Epithelial cell of esophagus (primary cell): Measurements from ENCODE around the gene ZFAND2B.

Experiments used
- DNase-seq: peaks from one replicate; pipeline ENCODE4 v3.0.0; 2010; ENCODE audit warnings: low read depth
- H3K4me3 ChIP-seq: 2 replicates; pipeline ENCODE4 v1.5.1; 2011; ENCODE audit warnings: mild to moderate bottlenecking, low read length, control low read depth
- TF ChIP-seq, protein P1 (sequence below): IDR thresholded peaks from 2 replicates; pipeline ENCODE4 v1.5.1; 2011; ENCODE audit warnings: low read depth, mild to moderate bottlenecking, low read length, control low read depth, inconsistent platforms; ENCODE audit not compliant: insufficient read depth; ENCODE audit errors: missing control alignments

ZFAND2B gene

DNA sequence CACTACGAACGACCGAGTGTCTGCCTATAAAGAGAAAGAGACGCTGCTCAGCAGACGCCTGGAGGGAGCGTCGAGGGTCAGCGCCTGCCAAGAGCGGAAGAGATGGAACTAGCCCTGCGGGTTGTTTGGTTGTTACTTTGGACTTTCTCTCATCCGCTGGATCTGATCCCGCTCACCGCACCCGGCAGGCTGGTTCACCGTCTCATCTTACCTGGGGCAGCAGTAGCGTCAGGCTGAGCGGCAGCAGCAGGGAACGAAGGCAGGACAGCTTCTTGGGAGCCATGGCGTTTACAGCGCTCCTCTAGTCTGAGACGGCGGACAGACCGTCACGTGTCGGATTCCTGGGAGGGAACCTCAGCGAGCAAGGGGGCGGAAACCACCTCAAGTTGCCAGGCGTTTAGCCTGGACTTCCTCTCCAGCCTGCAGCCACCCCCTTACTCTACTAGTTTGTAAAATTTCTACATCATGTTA is 36.7 kb downstream of the ZFAND2B start:
- DNase-seq: no peak
- TF ChIP-seq, protein P1, sequence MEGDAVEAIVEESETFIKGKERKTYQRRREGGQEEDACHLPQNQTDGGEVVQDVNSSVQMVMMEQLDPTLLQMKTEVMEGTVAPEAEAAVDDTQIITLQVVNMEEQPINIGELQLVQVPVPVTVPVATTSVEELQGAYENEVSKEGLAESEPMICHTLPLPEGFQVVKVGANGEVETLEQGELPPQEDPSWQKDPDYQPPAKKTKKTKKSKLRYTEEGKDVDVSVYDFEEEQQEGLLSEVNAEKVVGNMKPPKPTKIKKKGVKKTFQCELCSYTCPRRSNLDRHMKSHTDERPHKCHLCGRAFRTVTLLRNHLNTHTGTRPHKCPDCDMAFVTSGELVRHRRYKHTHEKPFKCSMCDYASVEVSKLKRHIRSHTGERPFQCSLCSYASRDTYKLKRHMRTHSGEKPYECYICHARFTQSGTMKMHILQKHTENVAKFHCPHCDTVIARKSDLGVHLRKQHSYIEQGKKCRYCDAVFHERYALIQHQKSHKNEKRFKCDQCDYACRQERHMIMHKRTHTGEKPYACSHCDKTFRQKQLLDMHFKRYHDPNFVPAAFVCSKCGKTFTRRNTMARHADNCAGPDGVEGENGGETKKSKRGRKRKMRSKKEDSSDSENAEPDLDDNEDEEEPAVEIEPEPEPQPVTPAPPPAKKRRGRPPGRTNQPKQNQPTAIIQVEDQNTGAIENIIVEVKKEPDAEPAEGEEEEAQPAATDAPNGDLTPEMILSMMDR: no peak
- no peak overlapping the region for H3K4me3 ChIP-seq

DNA sequence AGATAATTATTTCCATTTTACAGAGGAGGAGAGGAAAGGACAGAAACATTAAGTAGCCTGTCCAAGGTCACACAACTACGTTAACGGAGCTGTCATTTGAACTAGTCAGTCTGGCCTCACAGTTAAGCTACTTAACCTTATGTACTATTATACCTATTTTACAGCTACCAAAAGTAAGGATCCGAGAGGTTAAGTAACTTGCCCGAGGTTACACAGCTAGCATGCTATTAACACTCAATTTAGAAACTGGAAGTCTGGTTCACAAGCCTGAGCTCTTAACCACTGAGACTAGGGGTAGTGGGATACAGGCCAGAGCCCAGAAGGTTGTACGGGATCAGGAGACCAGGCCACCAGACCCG is 38.2 kb downstream of the ZFAND2B start:
- DNase-seq: no peak
- peak overlapping the region; percentile 62 for H3K4me3 ChIP-seq
- TF ChIP-seq, protein P1: no peak

DNA sequence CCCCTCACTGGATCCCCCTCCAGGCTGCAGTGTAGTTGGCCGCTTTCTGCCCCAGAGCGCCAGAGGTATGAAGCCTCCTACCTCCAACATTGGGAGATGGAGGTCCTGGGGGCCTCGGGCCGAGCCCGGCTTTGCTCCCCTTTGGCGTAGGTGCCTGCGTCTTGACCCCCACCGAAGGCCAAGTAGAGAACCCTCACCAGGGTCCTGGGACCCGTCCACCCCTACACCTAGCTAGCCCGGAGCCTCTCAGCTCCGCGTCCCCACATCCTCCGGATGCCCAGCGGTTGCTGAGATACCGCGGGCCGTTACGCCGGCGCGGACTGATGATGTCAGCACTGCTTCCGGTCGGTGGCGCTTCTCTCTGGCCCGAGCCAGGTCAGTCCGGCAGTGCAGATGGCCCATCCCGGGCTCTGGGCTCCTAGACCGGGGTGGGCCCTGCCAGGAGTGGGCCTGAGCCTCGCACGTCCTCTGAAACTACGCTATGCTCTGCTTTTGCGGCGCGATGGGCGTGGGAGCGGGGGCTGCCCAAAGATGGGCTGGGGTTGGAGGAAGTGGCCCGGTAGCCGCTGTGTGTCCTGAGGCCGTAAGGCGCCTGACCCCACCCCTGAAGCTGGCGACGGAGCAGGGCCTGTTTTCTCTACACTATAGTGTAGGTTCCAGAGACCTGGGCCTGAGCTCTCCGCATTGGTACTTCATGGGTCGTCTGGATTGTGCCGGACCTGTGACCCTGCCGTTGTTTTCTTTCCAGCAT is 38.7 kb downstream of the ZFAND2B start, which contains the start of the genes GLB1L and STK16:
GLB1L (minus strand) TSS at position 297 of the 751 bp plus-strand sequence. CDS start 1,871 bp downstream, outside the sequence.
STK16 (plus strand) TSS at position 332 of the 751 bp plus-strand sequence. CDS start 521 bp downstream, outside the sequence.
- TF ChIP-seq, protein P1: no peak
- peak; percentile 90 for DNase-seq
- peak within 1 kb of the TSS; percentile 62 for H3K4me3 ChIP-seq

DNA sequence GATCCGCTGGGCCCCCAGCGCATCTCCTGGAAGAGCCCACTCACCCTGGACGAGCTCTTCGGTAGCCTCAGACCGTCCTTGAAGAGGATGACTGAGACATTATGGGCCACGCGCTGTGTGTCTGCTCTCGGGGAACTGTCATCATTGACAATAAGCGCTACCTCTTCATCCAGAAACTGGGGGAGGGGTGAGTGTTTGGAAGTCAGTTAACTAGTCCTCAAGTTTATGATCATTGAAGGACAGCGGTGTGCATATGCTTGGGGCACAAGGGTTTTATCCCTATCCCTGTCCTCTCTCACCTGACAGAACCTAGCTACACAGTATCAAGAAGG is 39.3 kb downstream of the ZFAND2B start:
- H3K4me3 ChIP-seq: peak overlapping the region; percentile 62
- TF ChIP-seq, protein P1: no peak
- peak; percentile 19 for DNase-seq

DNA sequence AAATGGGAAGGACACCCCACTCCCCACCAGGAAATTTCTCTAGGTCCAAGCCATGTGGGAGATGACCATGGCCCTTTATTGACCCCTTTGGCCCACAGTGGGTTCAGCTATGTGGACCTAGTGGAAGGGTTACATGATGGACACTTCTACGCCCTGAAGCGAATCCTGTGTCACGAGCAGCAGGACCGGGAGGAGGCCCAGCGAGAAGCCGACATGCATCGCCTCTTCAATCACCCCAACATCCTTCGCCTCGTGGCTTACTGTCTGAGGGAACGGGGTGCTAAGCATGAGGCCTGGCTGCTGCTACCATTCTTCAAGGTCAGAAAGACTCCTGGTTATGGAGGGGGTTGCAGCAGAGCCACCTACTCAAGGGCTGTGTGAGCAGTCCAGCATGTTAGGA is 40.0 kb downstream of the ZFAND2B start:
- H3K4me3 ChIP-seq: no peak overlapping the region
- DNase-seq: no peak
- TF ChIP-seq, protein P1: no peak

DNA sequence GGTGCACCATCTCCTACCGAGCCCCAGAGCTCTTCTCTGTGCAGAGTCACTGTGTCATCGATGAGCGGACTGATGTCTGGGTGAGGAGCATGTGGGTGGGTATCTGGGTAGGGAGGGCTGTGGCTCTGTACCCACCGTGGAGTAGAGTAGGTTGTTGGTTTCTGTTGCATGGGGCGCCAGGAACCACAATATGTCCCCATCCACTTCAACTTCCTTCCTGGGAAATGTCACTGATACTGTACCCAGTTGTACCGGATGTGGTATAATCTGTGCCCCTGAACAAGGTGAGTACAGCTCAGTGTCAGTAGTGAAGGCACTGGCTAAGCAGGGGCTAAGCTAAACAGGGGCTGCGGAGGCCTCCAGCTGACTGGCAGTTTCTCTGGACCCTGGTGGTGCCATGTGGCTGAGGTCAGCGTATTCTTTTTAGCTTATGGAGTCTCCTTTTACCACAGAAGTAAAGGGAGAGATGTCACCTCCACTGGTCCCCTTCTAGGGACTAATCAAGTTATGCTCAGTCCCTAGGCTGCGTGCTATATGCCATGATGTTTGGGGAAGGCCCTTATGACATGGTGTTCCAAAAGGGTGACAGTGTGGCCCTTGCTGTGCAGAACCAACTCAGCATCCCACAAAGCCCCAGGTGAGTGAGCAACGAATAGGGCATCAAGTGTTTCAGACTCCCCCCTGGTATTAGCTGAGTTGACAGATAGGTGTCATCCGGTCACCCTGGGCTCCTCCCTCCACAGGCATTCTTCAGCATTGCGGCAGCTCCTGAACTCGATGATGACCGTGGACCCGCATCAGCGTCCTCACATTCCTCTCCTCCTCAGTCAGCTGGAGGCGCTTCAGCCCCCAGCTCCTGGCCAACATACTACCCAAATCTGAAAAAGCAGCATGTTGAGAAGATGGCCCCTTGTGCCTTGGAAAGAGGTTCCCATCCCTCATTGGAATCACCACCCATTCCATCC is 41.4 kb downstream of the ZFAND2B start:
- peak; percentile 24 for DNase-seq
- no peak overlapping the region for H3K4me3 ChIP-seq
- TF ChIP-seq, protein P1: no peak
